GM06990 (cell line): ENCODE data around the gene EIF4G3.

Source experiments
- DNase-seq: peaks from one replicate; pipeline ENCODE4 v3.0.0-alpha.2; 2011; ENCODE audit not compliant: insufficient read length; ENCODE audit errors: extremely low read depth
- H3K27me3 ChIP-seq: replicated peaks from 2 replicates; pipeline ENCODE4 v1.6.0; 2011; ENCODE audit warnings: low read length; ENCODE audit not compliant: control insufficient read depth, insufficient read depth
- H3K36me3 ChIP-seq: 2 replicates; pipeline ENCODE4 v1.5.1; 2011; ENCODE audit warnings: low read length; ENCODE audit not compliant: control insufficient read depth, insufficient read depth
- H3K4me3 ChIP-seq: replicated peaks from 2 replicates; pipeline ENCODE4 v1.5.1; 2011; ENCODE audit warnings: low read depth, mild to moderate bottlenecking, control low read depth, low read length
- TF ChIP-seq, protein P1 (sequence below): IDR thresholded peaks from 2 replicates; pipeline ENCODE4 v1.5.1; 2011; ENCODE audit warnings: low read length, control low read depth, mild to moderate bottlenecking, inconsistent platforms; ENCODE audit not compliant: insufficient read depth, poor library complexity, severe bottlenecking

Gene EIF4G3

GRCh38 chr1:21046132-21046531, 130.6 kb downstream of the EIF4G3 start:
- Histone ChIP-seq H3K27me3 (no peaks in the 10 kb centered on the region), H3K4me3 (no peak overlapping the region), H3K36me3 (no peaks in the 10 kb centered on the region)
- TF ChIP-seq, protein P1, sequence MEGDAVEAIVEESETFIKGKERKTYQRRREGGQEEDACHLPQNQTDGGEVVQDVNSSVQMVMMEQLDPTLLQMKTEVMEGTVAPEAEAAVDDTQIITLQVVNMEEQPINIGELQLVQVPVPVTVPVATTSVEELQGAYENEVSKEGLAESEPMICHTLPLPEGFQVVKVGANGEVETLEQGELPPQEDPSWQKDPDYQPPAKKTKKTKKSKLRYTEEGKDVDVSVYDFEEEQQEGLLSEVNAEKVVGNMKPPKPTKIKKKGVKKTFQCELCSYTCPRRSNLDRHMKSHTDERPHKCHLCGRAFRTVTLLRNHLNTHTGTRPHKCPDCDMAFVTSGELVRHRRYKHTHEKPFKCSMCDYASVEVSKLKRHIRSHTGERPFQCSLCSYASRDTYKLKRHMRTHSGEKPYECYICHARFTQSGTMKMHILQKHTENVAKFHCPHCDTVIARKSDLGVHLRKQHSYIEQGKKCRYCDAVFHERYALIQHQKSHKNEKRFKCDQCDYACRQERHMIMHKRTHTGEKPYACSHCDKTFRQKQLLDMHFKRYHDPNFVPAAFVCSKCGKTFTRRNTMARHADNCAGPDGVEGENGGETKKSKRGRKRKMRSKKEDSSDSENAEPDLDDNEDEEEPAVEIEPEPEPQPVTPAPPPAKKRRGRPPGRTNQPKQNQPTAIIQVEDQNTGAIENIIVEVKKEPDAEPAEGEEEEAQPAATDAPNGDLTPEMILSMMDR = no peak
- DNase-seq = no peak

DNA sequence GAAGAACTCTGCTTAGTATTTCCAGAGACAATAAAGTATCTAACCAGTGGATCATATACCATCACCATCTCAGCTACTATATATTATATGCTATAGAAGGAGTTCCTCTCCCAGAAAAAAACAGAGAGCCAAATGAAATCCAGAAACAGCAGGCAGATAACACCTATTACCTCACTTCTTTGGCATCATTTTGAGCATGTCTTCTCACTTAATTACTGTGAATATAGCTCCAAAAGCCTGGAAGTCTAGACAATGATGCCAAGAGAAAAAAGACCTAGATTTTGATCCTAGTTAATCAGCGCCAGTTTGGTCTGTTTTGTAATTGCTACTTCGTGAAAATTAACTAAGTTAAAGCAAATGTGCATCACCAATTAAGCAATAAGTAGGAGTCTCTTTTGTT, 131.3 kb downstream of the EIF4G3 start:
- Histone ChIP-seq H3K27me3 (no peaks in the 10 kb centered on the region), H3K36me3 (no peaks in the 10 kb centered on the region), H3K4me3 (no peak overlapping the region)
- DNase-seq = no peak
- TF ChIP-seq, protein P1 = no peak

DNA sequence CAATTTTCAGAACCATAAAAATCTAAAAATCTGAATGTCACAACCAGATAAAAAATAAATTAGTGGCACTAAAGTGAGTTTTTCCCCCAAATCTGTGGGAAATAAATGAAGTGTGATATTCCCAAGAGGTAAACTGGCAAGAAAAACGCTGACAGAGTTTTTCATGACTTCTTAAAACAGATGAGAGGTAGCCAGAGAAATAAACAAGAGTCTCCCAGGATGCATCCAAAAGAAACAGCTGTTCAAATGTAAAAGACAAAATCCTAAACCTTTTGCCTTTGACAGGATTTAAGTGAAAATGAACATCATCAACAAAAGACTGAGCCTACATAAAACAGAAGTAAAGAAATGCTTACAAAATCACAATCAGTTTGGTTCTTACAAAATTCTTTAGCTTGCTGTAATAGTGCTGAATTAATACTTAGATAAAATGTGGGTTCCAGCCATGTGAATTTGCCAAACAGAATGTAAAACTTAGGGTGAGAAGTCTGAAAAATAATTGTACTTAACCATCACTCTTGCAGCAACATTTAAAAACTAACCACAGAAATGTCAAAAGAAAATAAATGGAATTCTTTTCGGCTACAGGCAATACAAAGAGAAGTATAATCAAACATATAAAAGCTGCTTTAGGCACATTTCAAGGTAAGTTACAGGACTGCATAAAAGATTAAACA, 133.6 kb downstream of the EIF4G3 start:
- no peak for DNase-seq
- no peaks in the 10 kb centered on the region for H3K27me3 ChIP-seq
- no peaks in the 10 kb centered on the region for H3K36me3 ChIP-seq
- H3K4me3 ChIP-seq = no peak overlapping the region
- TF ChIP-seq, protein P1 = no peak

DNA sequence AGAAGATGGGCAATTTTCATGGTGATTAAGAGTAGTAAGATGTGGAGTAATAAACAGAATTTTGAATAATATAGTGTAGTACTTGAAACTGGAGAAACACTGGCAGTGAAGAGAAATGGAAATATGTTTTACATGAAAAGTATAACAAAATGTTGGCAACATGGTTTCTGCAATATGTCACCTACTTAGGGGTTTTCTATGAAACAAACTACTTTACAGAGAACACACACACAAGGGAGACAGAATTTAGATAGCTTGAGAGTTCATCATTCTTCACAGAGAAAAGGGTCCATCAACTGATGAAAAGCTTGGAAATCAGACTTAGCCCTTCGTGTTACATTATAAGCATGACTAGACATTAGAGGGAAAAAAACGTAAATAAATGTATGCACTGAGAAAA, 135.2 kb downstream of the EIF4G3 start:
- TF ChIP-seq, protein P1 = no peak
- no peaks in the 10 kb centered on the region for H3K27me3 ChIP-seq
- DNase-seq = no peak
- H3K4me3 ChIP-seq = no peak overlapping the region
- no peaks in the 10 kb centered on the region for H3K36me3 ChIP-seq

DNA sequence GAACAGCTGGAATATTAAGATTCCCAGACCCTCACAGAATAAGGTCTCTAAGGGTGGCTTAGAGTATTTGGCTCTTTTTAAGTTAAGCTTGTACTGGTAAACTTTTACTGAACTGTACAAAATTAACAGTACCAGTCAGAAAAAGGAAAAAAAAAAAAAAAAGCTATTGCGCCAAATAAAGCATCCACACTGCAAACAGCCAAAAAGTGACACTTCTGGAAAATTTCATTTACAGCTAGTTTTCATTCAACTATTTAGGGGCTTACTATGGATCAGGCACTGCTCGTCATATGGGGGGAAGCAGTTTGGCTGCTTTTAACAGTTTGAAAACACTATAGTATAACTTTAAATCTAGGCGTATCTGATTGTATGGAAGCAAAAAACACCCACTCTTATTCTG, 139.6 kb downstream of the EIF4G3 start:
- Histone ChIP-seq H3K36me3 (peaks cover 6% of the 10 kb centered on the region), H3K4me3 (no peak overlapping the region)
- TF ChIP-seq, protein P1 = no peak

DNA sequence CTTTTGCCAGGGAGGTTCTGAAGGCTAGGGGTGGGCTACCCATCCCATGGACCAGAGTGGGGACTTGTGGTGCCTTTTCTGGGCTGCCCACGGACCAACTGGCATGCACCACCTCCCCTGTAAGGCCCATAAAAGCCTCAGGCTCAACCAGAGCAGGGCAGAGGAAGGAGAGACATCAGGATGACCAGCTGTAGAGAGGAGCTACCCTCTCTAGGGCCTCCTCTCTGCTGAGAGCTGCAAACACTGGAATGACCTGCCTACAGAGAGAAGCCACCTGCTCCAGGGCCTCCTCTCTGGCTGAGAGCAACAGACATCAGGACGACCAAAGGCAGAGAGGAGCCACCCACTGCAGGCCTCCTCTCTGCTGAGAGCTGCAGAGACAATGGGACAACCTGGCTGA, 140.9 kb downstream of the EIF4G3 start:
- H3K36me3 ChIP-seq = peaks cover 6% of the 10 kb centered on the region
- TF ChIP-seq, protein P1 = no peak
- H3K27me3 ChIP-seq = no peaks in the 10 kb centered on the region
- DNase-seq = no peak
- H3K4me3 ChIP-seq = no peak overlapping the region

More for the DNA sequence above, 139.6 kb downstream of the EIF4G3 start:
- no peak for DNase-seq
- H3K27me3 ChIP-seq = no peaks in the 10 kb centered on the region
